Measurements from ENCODE around the gene OR2AG1. TPM values are rescaled to one million over a fixed set of nuclear protein-coding genes. Genes with fewer than 3 reads are reported as not detected.

Gene OR2AG1
- total RNA-seq, 4 donors from 2014 or later: not detected

DNA sequence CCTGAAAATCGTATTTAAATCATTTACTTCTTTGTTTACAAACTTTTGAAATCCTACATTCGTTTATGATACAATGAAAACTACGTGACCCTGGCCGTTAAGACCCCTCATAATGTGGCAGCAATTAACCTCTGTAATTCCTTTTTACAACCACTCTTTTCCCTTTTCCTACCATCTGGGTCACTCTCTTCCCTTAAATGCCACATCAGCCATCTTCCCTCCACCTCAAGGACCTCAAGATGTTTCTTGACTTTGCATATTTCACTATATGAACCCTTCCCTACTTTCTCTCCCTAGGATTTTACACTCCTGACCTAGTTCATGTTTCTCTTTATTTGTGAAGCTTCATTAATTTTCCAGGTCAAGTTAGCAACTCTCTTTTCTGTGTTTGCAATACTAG is 37.8 kb upstream of the OR2AG1 start:
- intact Hi-C loops (cut with DNase I; ENCODE audit: low total_unique reads) (no loop called here), in situ Hi-C loops (cut with MboI; ENCODE audit: low pct_ligation_motif_present in 1 of 4, low pct_unique_long_range_greater_than_20kb in 1 of 4, low sequenced_read_pairs in 3 of 4) (no loop called here)
- Histone ChIP-seq H3K4me1 (peaks cover 0 to 15% (median 3%) of the 10 kb centered on the region in 4 donors), H3K36me3 (no peaks in the 10 kb centered on the region), H3K27ac (peak overlapping the region; percentile 65 to 86 (median 76)), H3K4me3 (peak overlapping the region in 1 of 4 donors; percentile 47), H3K27me3 (no peaks in the 10 kb centered on the region), H3K9me3 (no peaks in the 10 kb centered on the region)
- TF ChIP-seq POLR2A (IDR thresholded peaks at IDR 0.05): no peak
- TF ChIP-seq, protein P1, sequence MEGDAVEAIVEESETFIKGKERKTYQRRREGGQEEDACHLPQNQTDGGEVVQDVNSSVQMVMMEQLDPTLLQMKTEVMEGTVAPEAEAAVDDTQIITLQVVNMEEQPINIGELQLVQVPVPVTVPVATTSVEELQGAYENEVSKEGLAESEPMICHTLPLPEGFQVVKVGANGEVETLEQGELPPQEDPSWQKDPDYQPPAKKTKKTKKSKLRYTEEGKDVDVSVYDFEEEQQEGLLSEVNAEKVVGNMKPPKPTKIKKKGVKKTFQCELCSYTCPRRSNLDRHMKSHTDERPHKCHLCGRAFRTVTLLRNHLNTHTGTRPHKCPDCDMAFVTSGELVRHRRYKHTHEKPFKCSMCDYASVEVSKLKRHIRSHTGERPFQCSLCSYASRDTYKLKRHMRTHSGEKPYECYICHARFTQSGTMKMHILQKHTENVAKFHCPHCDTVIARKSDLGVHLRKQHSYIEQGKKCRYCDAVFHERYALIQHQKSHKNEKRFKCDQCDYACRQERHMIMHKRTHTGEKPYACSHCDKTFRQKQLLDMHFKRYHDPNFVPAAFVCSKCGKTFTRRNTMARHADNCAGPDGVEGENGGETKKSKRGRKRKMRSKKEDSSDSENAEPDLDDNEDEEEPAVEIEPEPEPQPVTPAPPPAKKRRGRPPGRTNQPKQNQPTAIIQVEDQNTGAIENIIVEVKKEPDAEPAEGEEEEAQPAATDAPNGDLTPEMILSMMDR (IDR thresholded peaks at IDR 0.05): no peak
- no peak for TF ChIP-seq POLR2AphosphoS5 (IDR thresholded peaks at IDR 0.05)
- no peak for TF ChIP-seq EP300 (IDR thresholded peaks at IDR 0.05; ENCODE audit: low read depth)
- 42 to 54% methylated on average over 3 to 4 of the region's 4 CpGs for WGBS, 2 donors (ENCODE audit: low coverage in 1 of 2)
- DNase-seq: no peak

DNA sequence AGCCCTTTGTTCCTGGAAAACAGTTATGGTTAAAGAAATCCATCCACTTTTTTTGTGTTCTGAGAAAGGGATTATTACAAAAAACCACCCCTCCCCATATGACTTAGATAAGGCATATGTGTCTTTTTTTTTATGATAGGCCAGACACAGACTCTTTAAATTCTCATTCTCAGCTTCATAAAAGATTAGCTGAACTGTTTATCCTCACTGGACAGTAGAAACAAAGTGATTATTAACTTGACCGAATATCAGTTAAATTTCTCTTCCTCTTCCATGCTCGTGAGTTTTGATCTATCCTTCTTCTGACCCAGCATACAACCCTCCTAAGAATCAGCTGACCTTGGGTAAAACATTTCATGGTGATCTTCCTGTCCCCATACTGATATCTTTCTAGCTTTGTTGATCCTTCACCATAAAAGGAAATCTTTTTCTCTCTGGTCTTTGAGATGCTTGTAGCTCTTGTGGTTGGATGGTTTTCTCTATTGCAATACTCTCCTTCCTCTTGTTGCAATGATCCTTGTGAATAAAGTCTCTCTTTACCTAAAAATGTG is 37.3 kb upstream of the OR2AG1 start:
- DNase-seq: no peak
- no peaks in the 10 kb centered on the region for H3K9me3 ChIP-seq
- no peaks in the 10 kb centered on the region for H3K36me3 ChIP-seq
- TF ChIP-seq POLR2AphosphoS5 (IDR thresholded peaks at IDR 0.05) (peak in 1 of 3 donors; percentile 14), EP300 (IDR thresholded peaks at IDR 0.05; ENCODE audit: low read depth) (no peak), POLR2A (IDR thresholded peaks at IDR 0.05) (no peak)
- TF ChIP-seq, protein P1 (IDR thresholded peaks at IDR 0.05): no peak
- H3K27me3 ChIP-seq: no peaks in the 10 kb centered on the region
- intact Hi-C loops (cut with DNase I; ENCODE audit: low total_unique reads): no loop called here
- WGBS, 2 donors (ENCODE audit: low coverage in 1 of 2): 37 to 57% methylated on average over 2 of the region's 2 CpGs
- H3K27ac ChIP-seq: peak overlapping the region; percentile 65 to 86 (median 76)
- peak overlapping the region in 3 of 4 donors; percentile 13 to 47 (median 18) for H3K4me3 ChIP-seq
- peaks cover 0 to 15% (median 3%) of the 10 kb centered on the region in 4 donors for H3K4me1 ChIP-seq
- in situ Hi-C loops (cut with MboI; ENCODE audit: low pct_ligation_motif_present in 1 of 4, low pct_unique_long_range_greater_than_20kb in 1 of 4, low sequenced_read_pairs in 3 of 4): no loop called here

DNA sequence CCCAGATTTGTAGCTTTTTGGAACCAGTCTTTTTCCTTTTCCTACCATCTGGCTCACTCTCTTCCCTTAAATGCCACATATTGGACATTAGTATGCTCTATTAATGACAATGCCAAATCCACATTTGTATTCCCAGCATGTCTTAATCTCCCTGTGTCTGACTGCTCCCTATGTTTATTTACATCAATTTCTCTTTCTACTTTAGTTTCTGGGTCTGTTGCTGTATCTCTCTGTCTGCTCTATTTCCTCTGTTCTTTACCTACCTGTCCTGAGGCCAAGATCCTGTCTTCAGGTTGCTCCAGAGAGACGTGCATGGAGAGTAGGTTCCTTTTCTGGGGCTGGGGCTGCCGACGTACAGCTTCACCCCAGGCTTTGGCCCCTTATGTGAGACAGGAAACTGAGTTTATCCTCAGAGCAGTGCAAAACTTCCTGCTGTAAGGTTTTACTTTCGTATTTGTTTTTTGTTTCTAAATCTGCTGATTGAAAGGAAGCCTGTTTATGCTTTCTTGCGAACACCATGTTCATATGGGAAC is 36.7 kb upstream of the OR2AG1 start:
- Histone ChIP-seq H3K4me1 (peaks cover 0 to 15% (median 3%) of the 10 kb centered on the region in 4 donors), H3K4me3 (peak overlapping the region in 3 of 4 donors; percentile 13 to 47 (median 18)), H3K27ac (peak overlapping the region; percentile 65 to 86 (median 76)), H3K36me3 (no peaks in the 10 kb centered on the region), H3K27me3 (no peaks in the 10 kb centered on the region), H3K9me3 (no peaks in the 10 kb centered on the region)
- intact Hi-C loops (cut with DNase I; ENCODE audit: low total_unique reads): no loop called here
- in situ Hi-C loops (cut with MboI; ENCODE audit: low pct_ligation_motif_present in 1 of 4, low pct_unique_long_range_greater_than_20kb in 1 of 4, low sequenced_read_pairs in 3 of 4): no loop called here
- peak; percentile 55 for DNase-seq
- WGBS, 2 donors (ENCODE audit: low coverage in 1 of 2): 39 to 55% methylated on average over 5 of the region's 5 CpGs
- TF ChIP-seq POLR2A (IDR thresholded peaks at IDR 0.05) (peak; percentile 57), POLR2AphosphoS5 (IDR thresholded peaks at IDR 0.05) (peak in 2 of 3 donors; percentile 45 to 59), EP300 (IDR thresholded peaks at IDR 0.05; ENCODE audit: low read depth) (no peak)
- TF ChIP-seq, protein P1 (IDR thresholded peaks at IDR 0.05): no peak

DNA sequence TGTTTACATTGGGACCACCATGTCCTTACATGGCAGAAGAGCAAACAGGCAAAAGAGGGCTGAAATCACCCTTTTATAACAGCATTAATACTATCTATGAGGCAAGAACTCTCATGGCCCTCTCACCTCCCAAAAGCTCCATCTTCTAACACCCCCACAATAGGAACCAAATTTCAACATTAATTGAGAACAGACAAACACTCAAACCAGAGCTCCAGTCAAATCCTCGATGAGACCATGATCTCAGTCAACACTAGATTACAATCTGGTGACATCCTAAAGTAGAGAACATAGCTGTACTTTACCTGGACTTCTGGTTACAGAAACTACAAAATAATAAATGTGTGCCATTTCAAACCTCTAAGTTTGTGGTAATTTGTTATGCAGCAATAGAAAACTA is 36.2 kb upstream of the OR2AG1 start:
- Histone ChIP-seq H3K36me3 (no peaks in the 10 kb centered on the region), H3K27ac (peak overlapping the region; percentile 65 to 86 (median 76)), H3K4me3 (peak overlapping the region in 2 of 4 donors; percentile 13 to 47), H3K27me3 (no peaks in the 10 kb centered on the region), H3K4me1 (peaks cover 0 to 15% (median 3%) of the 10 kb centered on the region in 4 donors), H3K9me3 (no peaks in the 10 kb centered on the region)
- in situ Hi-C loops (cut with MboI; ENCODE audit: low pct_ligation_motif_present in 1 of 4, low pct_unique_long_range_greater_than_20kb in 1 of 4, low sequenced_read_pairs in 3 of 4): no loop called here
- intact Hi-C loops (cut with DNase I; ENCODE audit: low total_unique reads): no loop called here
- no peak for DNase-seq
- TF ChIP-seq POLR2A (IDR thresholded peaks at IDR 0.05): no peak
- TF ChIP-seq, protein P1 (IDR thresholded peaks at IDR 0.05): no peak
- TF ChIP-seq EP300 (IDR thresholded peaks at IDR 0.05; ENCODE audit: low read depth): no peak
- 72% methylated on average over 1 of the region's 1 CpG; no CpG with 5 or more reads in 1 of the 2 donors for WGBS, 2 donors (ENCODE audit: low coverage in 1 of 2)
